Measurements from ENCODE around the gene GPR160. TPM values are rescaled to one million over a fixed set of nuclear protein-coding genes. Genes with fewer than 3 reads are reported as not detected.

GPR160 gene
- total and polyA plus RNA-seq, 2 of the 13 experiments (the other 11 are each of a cell fraction or from before 2014, with no cell fraction given) = 12.1 to 23.2 TPM

- TF ChIP-seq ZNF281 (CRISPR knock-in tag; IDR thresholded peaks at IDR 0.05; ENCODE audit: borderline replicate concordance) = 0 out of 2 replicates have a peak, but pooled peaks have one; percentile 13
- TF ChIP-seq EP300 (IDR thresholded peaks at IDR 0.05; ENCODE audit: low read depth in 2 of 2, low read length in 2 of 2) = peak in 1 of 2 experiments; percentile 43; a peak in 1 of 4 replicates
- no peak for TF ChIP-seq EP300 (CRISPR knock-in tag; IDR thresholded peaks at IDR 0.05; ENCODE audit: borderline replicate concordance)
- peak; percentile 66 for TF ChIP-seq BCL6 (CRISPR knock-in tag; IDR thresholded peaks at IDR 0.05)
- peak; percentile 36; the same call in 1 of the 2 replicates for TF ChIP-seq NR2C2 (CRISPR knock-in tag; IDR thresholded peaks at IDR 0.05; ENCODE audit: borderline replicate concordance)
- TF ChIP-seq KDM5B (CRISPR knock-in tag; IDR thresholded peaks at IDR 0.05; ENCODE audit: borderline replicate concordance) = peak; percentile 69; the same call in 1 of the 2 replicates
- 0 out of 2 replicates have a peak, but pooled peaks have one; percentile 25 for TF ChIP-seq ZFP36L2 (CRISPR knock-in tag; IDR thresholded peaks at IDR 0.05)
- peak; percentile 54; the same call in 1 of the 2 replicates for TF ChIP-seq PITX1 (CRISPR knock-in tag; IDR thresholded peaks at IDR 0.05)
- peak; percentile 51; the same call in 1 of the 2 replicates for TF ChIP-seq ZNF350 (CRISPR knock-in tag; IDR thresholded peaks at IDR 0.05; ENCODE audit: borderline replicate concordance, low read depth)
- TF ChIP-seq ZNF407 (CRISPR knock-in tag; IDR thresholded peaks at IDR 0.05; ENCODE audit: not compliant biosample characterization) = peak; percentile 22
- TF ChIP-seq ZFP91 (CRISPR knock-in tag; IDR thresholded peaks at IDR 0.05; ENCODE audit: borderline replicate concordance) = peak; percentile 87
- peak; percentile 49 for TF ChIP-seq ATF7-NPFF (CRISPR knock-in tag; IDR thresholded peaks at IDR 0.05; ENCODE audit: low read depth)
Observed at GRCh38 chr3:170037463-170038433, at the start of gene GPR160 (continued).
